Esophagus squamous epithelium (tissue), 5 donors: ENCODE measurements around the gene ZNF436. TPM values are rescaled to one million over a fixed set of nuclear protein-coding genes. Genes with fewer than 3 reads are reported as not detected.

Experiments
- DNase-seq: peaks from one replicate; lab custom pipeline; 2025; lab: John Stamatoyannopoulos, UW
- H3K27ac ChIP-seq, 4 donors: fragments of 200-600 bp; sonication (generic); one replicate each; pipeline ENCODE4 v1.5.1; 2016 to 2019; ENCODE audit warnings: mild to moderate bottlenecking in 1 of 4
- H3K27me3 ChIP-seq, 4 donors: fragments of 200-600 bp; sonication (generic); 1 replicate in 3 of 4; 2 replicates in 1 of 4; pipeline versions ENCODE4 v1.5.1 to v1.6.0; 2017 to 2021; ENCODE audit warnings: antibody characterized with exemption in 1 of 4
- H3K36me3 ChIP-seq, 3 donors: fragments of 200-600 bp; sonication (generic); one replicate each; pipeline ENCODE4 v1.5.1; 2016 to 2019
- H3K4me1 ChIP-seq, 3 donors: fragments of 200-600 bp; sonication (generic); one replicate each; pipeline ENCODE4 v1.5.1; 2017 to 2019
- H3K4me3 ChIP-seq, 4 donors: fragments of 200-600 bp; sonication (generic); 1 replicate in 3 of 4; 2 replicates in 1 of 4; pipeline ENCODE4 v1.5.1; 2016 to 2019; ENCODE audit warnings: mild to moderate bottlenecking in 2 of 4, moderate library complexity in 1 of 4
- H3K9me3 ChIP-seq, 3 donors: fragments of 200-600 bp; sonication (generic); one replicate each; pipeline ENCODE4 v1.5.1; 2016 to 2019
- CTCF ChIP-seq, 6 experiments: fragments of 450-650 bp in 4 of 6; fragments of 200-600 bp in 2 of 6; sonication (generic) in 2 of 6; IDR thresholded peaks; one replicate each; pipeline ENCODE4 v1.5.1; 2016 to 2019; ENCODE audit warnings: antibody characterized with exemption in 6 of 6, mild to moderate bottlenecking in 4 of 6, moderate library complexity in 4 of 6
- POLR2A ChIP-seq, 4 donors: fragments of 450-650 bp; IDR thresholded peaks; one replicate each; pipeline ENCODE4 v1.6.1; 2017; ENCODE audit warnings: antibody characterized with exemption in 4 of 4, mild to moderate bottlenecking in 4 of 4, moderate library complexity in 3 of 4
- WGBS, 2 donors: methylation state at CpG; one replicate each; pipeline ENCODE4 v1.1.5; 2018; 5-methylcytosine and 5-hydroxymethylcytosine counted together
- intact Hi-C: fragments of 100-400 bp; cut with DNase I; formaldehyde crosslinking; loops from one replicate; pipeline ENCODE4 v1.15.0; 2022
- total RNA-seq, 4 donors: library from RNA; depleted of rRNA; stranded (reverse); fragments of >200 nt; gene quantifications; one replicate each; pipeline ENCODE4 v1.1.0, GENCODE V29; 2016
- donor health status: DM: yes; HTN: yes; CAD: no.

The ZNF436 gene
- total RNA-seq, 4 donors from 2014 or later, result 14.9 to 33.6 (median 24.8) TPM

DNA sequence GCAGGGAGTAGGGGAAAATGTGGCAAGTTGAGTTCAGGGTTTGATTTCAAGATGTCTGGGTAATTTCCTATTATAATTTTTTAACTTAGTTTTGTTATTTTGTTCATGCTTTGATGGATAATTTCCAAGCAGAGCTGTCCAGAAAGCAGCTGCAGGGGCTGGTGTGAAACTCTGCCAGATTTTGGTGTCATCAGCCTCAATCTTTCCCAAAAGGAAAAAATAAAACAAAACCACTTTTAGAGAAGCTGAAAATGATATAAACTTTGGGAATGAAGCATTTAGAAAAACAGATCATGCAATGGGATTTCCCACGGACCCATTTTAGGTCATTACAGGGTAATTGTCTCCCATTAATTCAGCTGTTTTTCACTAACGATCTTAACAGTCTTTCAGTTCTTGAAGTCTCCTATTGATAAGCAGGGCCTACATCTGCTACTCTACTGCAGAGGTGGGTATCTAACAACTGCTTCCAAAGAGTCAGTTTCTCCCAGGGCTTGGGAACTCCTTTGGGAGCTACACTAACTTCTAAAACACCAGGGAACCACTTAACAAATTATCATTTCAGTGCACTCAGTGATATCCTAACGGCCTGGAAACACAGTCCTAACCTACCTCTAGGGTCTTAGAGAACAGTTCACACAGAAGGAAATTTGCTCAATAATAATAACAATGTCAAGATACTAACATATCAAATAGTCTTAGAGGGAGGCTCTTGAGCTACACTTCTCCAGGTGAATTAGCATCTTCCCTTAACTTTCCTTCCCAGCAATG, 12.3 kb downstream of the ZNF436 start:
- H3K4me3 ChIP-seq, result no peak overlapping the region

GRCh38 chr1:23356471-23357137, 13.0 kb downstream of the ZNF436 start:
- TF ChIP-seq POLR2A (IDR thresholded peaks at IDR 0.05) (no peak), CTCF (IDR thresholded peaks at IDR 0.05) (no peak)
- 81 to 83% methylated on average over 8 of the region's 8 CpGs for WGBS, 2 donors
- H3K4me3 ChIP-seq, result no peak overlapping the region
- intact Hi-C loops, result no loop called here
- no peak overlapping the region for H3K27ac ChIP-seq
- H3K36me3 ChIP-seq, result peaks cover 9 to 40% (median 9%) of the 10 kb centered on the region in 3 donors
- no peaks in the 10 kb centered on the region for H3K27me3 ChIP-seq
- H3K9me3 ChIP-seq, result peaks cover 0 to 34% (median 17%) of the 10 kb centered on the region in 3 donors
- DNase-seq, result no peak
- H3K4me1 ChIP-seq, result peaks cover 0 to 15% (median 7%) of the 10 kb centered on the region in 3 donors

More for the DNA sequence above, 12.3 kb downstream of the ZNF436 start:
- WGBS, 2 donors, result 53 to 58% methylated on average over 3 of the region's 3 CpGs
- Histone ChIP-seq H3K36me3 (peaks cover 15 to 47% (median 15%) of the 10 kb centered on the region in 3 donors), H3K9me3 (peaks cover 5 to 41% (median 24%) of the 10 kb centered on the region in 3 donors), H3K27me3 (no peaks in the 10 kb centered on the region), H3K4me1 (peaks cover 0 to 15% (median 7%) of the 10 kb centered on the region in 3 donors), H3K27ac (peak overlapping the region in 1 of 4 donors; percentile 6)
- intact Hi-C loops, result no loop called here
- no peak for DNase-seq
- TF ChIP-seq CTCF (IDR thresholded peaks at IDR 0.05), result no peak
- no peak for TF ChIP-seq POLR2A (IDR thresholded peaks at IDR 0.05)

- Histone ChIP-seq H3K27me3 (no peaks in the 10 kb centered on the region), H3K4me3 (no peak overlapping the region), H3K36me3 (peaks cover 0 to 17% (median 0%) of the 10 kb centered on the region in 3 donors), H3K4me1 (peaks cover 0 to 15% (median 7%) of the 10 kb centered on the region in 3 donors), H3K27ac (no peak overlapping the region), H3K9me3 (peaks cover 0 to 10% (median 0%) of the 10 kb centered on the region in 3 donors)
- WGBS, 2 donors, result 44 to 61% methylated on average over 3 of the region's 3 CpGs
- no peak for DNase-seq
- intact Hi-C loops, result no loop called here
- TF ChIP-seq POLR2A (IDR thresholded peaks at IDR 0.05), result no peak
- no peak for TF ChIP-seq CTCF (IDR thresholded peaks at IDR 0.05)
These were observed 15.4 kb downstream of the ZNF436 start for GRCh38 chr1:23354245-23354644.

DNA sequence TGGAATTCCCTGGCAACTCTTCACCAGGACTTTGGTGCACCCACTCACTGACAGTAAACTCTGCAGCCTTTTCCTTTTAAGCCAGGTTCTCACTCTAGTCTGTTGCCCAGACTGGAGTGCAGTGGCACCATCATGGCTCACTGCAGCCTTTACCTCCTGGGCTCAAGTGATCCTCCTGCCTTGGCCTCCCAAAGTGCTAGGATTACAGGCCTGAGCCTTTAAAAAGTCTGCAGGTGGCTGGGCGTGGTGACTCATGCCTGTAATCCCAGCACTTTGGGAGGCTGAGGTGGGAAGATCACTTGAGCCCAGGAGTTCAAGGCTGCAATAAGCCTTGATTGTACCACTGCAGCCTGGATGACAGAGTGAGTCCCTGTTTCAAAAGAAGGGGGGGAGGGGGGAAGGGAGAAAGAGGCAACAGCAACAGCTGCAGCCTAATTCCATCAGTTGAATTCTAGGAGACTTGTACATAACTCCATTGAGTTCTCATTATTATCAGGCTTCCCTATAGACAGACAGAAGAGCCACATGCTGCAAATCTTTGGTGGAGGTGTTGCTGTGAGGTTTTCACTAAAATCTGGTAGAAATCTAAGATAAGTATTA, 17.4 kb downstream of the ZNF436 start:
- Histone ChIP-seq H3K36me3 (no peaks in the 10 kb centered on the region), H3K4me3 (no peak overlapping the region), H3K27ac (no peak overlapping the region), H3K9me3 (no peaks in the 10 kb centered on the region), H3K27me3 (no peaks in the 10 kb centered on the region), H3K4me1 (no peaks in the 10 kb centered on the region)
- 100% methylated on average over 1 of the region's 1 CpG; no CpG with 5 or more reads in 1 of the 2 donors for WGBS, 2 donors
- intact Hi-C loops, result no loop called here
- TF ChIP-seq POLR2A (IDR thresholded peaks at IDR 0.05), result no peak
- no peak for TF ChIP-seq CTCF (IDR thresholded peaks at IDR 0.05)
- no peak for DNase-seq
